ENCODE results near the gene ALKAL2. TPM values are rescaled to one million over a fixed set of nuclear protein-coding genes. Genes with fewer than 3 reads are reported as not detected.

The ALKAL2 gene
- total RNA-seq, 1 donor from 2014 or later: not detected

GRCh38 chr2:269356-270030 is 18.4 kb downstream of the ALKAL2 start:
- DNase-seq: peak; percentile 10

DNA sequence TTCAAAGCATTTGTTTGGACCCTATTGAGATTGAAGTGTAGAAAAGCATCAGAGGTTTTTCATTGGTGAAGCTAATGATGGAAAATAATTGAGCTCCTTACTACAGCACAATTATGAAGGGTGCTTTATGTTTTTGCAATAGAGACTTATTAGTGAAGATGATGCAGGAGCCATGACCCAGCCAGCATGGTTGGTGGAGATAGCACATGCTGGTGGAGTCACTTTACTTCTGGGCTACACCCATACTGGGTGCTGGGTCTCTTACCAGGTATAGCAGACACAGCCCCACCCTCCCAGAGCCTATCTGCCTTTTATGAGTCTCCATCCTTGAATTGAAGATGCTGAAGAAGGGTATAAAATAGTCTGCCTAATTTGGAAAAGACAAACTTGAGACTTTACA is 19.6 kb downstream of the ALKAL2 start:
- no peak for DNase-seq

DNA sequence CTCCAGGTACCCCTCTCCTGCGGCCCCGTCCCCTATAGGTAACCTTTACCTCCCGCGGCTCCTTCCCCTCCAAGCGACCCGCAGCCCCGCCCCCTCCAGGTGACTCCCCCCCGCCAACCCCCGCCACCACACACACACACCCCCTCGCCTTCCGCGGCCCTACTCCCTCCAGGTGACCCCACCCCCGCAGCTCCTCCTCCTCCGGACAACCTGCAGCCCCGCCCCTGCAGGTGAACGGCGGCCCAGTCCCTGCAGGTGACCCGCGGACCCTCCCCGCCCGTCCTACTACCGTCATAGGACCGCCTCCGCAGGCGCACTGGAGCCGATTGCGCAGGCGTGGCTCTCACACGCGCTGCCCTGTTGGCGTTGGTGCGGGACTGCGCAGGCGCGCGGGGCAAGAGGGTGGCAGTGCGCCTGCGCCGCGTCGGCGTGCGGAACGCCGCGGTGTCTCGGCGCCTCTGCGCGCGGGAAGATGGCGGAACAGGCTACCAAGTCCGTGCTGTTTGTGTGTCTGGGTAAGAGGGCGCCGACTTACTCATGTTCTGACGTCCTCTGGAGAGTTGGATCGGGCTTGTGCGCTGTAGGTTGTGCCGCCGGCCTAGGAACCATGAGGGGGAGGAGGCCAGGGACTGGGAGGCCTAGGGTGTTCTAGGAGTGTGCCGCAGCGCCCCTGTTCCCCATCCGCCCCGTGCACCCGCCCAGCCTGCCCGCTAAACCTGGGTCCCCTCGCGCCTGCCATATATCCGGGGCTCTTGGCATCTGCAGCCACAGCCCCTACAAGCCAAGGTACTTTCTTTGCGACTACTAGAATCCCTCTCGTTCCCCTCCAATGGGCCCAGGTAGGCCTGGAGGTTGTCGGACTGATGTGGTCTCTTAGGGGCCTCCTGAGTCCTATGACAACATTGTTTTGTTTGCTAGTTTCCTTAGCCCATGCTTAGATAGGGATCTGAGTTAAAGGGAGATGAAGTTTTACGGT is 23.1 kb downstream of the ALKAL2 start, which contains the start of gene ACP1:
TSS of gene ACP1 (plus strand) at position 455 of the 976 bp plus-strand sequence. CDS start at position 473, 18 bp downstream.
- DNase-seq: peak; percentile 98

DNA sequence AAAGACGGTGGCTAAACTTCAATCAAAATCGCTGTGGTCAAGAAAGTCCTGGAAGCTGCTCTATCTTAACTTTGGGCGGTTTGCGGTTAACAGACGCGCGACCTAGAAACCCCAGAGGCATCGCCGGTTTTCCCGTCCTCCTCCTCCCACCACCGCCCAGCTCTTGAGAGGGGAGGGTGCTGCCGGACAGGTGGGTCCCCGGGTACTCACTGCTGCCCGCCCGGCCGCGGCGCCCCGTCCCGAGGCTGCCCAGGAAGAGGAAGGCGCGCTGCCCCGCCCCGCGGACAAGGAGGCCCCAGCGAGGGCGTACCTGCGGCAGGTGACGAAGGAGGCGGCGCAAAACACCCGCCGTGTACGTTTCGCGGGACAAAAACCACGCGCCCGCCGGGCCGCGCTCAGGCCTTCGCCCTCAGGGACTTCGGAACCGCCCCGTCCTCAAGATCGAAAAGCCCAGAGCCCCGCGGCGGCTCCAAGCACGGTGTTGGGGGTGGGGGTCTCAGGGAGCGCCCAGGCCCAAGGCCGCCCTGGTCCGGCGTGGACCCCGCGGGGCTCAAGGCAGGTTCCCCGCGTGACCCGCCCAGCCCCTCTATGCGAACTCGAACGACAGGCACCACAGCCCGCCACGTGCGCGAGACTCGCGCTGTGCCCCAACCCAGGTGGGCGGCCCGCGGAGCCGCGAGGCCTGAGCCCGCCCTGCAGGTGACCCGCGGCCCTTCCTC is 24.0 kb downstream of the ALKAL2 start, which contains the start of gene SH3YL1:
TSS of gene SH3YL1 (minus strand) at position 259 of the 719 bp plus-strand sequence. CDS start at position 211, 48 bp downstream.
- DNase-seq: peak; percentile 14

DNA sequence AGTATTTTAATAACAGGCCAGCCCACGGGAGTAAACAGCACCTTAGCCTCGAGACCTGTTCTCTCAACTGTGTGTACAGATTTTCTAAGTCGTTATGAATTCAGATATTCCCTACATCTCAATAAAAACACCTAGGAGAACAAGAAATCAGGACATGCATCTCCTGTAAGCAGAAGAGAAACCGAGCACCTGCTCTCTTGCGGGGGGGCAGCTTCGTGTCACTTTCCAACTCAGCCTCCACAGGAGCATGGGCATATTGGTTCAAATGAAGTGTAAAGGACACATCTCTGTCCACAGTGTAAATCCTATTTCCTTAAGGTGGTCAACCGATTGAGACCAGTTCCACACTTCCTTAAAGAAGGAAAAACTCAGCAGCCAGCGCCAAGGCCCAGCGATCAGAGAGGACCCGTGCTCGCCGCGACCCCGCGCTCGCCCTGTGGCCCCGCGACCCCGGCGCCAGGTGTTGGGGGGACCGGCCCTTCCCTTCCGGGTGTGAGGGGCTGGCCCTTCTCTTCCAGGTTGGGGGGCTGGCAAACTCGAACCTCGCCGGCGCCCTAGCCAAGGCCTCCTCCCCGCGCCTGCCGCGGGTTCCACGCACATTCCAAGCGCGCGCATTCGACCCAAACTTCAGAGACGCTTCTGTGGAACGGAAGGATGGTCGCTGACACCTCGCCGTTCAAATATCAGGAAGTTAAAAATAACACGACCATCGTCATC is 24.7 kb downstream of the ALKAL2 start:
- DNase-seq: no peak

- no peak for DNase-seq
These were observed 25.8 kb downstream of the ALKAL2 start for GRCh38 chr2:262117-262516.

DNA sequence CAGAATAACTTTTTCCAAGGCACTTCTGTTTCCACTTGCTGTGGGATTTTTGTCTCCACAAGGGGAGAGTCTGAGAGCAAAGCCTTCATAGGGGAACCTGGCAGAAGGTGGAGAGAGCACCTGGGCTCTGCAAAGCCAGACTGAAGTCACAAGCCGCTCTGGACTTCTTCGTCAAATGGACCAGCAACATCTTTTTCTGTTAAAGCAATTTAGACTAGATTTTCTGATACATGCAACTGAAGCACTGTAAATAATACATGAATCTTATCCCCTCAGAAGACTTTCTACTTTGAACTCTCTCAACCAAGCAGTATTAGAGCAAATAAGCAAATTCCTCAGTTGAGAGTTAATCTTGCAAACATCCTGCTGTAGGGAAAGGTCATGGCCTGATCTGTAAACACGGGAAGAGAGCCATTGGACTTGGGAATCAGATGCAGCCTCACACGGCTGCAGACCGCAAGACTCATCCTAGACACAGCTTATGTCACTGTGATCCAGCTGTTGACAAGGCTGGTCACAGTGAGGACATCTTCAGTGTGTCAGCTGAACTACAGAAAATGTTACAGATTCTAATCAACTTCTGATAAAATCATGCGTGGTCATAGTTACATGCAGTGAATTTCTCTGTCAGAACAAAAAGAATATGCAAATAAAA is 27.3 kb downstream of the ALKAL2 start:
- DNase-seq: no peak

- DNase-seq: no peak
These were observed 28.0 kb downstream of the ALKAL2 start for GRCh38 chr2:259789-260331.

DNA sequence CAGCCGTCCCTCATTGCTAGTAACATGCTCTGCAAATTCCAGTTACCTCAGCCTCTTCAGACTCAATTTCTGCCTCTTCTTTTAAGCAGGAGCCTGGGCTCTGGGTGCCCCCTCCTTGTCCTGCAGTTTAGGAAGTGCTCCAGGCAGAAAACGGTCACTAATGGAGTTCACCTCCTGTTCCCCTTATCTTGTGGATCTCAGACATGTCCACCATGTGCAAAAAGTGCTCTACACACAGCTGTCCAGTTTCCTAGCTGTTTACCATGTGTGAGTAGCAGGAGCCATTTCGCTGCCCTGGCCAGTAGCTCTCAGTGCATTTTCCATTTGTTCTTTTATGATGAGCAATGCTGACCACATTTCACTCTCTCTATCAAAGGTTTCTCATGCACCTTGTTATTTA is 29.0 kb downstream of the ALKAL2 start:
- no peak for DNase-seq

DNA sequence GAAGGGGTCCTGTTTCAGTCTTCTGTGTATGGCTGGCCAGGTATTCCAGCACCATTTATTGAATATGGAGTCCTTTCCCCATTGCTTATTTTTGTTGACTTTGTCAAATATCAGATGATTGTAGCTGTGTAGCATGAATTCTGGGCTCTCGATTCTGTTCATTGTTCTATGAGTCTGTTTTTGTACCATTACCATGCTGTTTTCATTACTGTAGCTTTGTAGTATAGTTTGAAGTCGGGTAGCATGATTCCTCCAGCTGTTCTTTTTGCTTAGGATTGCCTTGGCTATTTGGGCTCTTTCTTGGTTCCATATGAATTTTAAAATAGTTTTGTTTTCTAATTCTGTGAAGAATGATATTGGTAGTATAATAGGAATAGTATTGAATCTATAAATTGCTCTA is 30.0 kb downstream of the ALKAL2 start:
- no peak for DNase-seq

- DNase-seq: no peak
These were observed 30.5 kb downstream of the ALKAL2 start for GRCh38 chr2:257429-257828.

GRCh38 chr2:256094-256493 is 31.8 kb downstream of the ALKAL2 start:
- no peak for DNase-seq

DNA sequence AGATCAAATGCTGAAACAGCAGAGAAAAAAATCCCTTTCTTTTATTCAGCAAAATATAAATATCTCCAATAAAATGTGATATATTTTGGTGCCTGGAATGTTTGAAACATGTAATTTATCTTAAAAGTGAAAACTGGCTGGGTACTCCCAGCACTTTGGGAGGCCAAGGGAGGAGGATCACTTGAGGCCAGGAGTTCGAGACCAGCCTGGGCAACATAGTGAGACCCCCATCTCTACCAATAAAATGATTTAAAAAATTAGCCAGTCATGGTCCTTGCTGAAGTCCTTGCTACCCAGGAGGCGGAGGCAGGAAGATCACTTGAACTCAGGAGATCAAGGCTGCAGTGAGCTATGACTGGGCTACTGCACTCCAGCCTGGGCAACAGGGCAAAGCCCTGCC is 32.7 kb downstream of the ALKAL2 start:
- no peak for DNase-seq

GRCh38 chr2:254241-254640 is 33.6 kb downstream of the ALKAL2 start:
- no peak for DNase-seq

DNA sequence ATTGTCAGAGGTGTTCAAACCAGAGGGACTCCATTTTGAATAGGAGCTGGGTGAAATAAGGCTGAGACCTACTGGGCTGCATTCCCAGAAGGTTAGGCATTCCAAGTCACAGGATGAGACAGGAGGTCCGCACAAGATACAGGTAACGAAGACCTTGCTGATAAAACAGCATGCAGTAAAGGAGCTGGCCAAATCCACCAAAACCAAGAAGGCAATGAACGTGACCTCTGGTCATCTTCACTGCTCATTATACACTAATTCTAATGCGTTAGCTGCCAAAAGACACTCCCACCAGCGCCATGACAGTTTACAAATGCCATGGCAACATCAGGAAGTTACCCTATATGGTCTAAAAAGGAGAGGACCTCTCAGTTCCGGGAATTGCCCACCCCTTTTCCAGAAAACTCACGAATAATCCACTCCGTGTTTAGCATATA is 34.7 kb downstream of the ALKAL2 start:
- DNase-seq: no peak

DNA sequence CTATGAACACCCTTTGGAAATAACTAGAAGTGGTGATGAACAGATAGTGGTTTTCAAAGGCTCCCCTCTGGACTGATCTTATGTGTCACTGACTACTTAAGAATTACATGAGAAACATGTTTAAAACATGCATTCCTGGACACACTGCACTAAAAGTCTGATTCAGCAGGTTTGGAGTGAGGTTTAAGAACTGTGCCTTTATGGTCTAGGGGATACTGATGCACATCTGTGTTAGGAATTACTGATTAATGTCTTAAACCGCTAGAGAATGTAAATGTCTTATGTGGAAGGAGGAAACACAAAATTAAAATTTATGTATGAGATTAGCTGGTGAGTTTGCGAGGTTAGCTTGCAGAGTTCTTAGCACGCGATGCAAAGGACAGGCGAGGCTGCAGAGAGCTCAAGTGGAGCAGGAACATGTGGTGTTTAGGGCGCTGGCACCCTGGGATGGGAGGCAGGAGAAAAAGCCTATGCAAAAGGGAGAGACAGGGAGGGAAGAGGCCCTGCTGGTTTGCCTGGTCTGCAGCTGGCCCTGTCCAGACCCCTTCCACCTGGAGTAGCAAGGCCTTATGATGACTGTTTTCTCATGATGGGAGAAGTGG is 35.8 kb downstream of the ALKAL2 start:
- DNase-seq: no peak

DNA sequence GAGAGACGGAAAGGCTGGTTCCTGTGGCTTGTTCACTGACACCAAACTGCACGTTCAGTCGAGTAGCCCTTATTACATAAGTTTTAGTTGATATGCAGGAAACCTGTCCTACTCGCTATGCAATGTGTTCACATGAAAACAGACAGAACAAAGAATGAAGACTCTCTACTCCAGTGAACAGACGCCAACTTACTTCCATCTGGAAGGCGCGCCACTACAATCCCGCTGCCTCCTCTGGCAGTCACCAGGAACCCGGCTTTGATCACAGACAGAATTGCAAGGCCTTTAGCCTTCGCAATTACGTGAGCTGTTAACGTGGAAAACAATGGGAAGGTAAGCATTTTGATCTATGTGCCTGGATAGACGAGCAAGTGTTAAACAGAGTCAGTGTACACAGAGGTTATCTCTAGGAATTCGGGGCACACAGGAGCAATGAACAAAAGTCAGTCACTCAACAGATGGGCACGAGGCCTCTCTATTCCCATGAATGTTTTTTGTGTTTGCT is 38.3 kb downstream of the ALKAL2 start:
- no peak for DNase-seq

DNA sequence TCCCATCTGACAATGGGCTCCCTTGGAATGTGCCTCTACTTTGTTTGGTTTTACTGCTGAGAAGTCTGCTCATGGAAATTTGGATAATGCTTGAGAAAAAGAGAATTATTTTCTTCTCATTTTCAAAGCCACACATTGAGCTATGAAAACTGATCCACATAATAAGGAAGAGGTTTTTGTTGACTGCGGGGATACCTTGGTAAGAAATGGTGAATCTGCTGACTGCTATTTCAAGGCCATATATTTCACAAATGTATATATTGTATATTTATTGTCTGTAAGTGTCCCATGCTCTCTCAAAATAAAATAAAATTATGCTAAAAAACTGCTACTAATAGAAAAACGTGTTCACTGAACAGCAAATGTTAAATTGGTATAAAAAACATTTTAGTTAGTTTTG is 39.2 kb downstream of the ALKAL2 start:
- DNase-seq: no peak

DNA sequence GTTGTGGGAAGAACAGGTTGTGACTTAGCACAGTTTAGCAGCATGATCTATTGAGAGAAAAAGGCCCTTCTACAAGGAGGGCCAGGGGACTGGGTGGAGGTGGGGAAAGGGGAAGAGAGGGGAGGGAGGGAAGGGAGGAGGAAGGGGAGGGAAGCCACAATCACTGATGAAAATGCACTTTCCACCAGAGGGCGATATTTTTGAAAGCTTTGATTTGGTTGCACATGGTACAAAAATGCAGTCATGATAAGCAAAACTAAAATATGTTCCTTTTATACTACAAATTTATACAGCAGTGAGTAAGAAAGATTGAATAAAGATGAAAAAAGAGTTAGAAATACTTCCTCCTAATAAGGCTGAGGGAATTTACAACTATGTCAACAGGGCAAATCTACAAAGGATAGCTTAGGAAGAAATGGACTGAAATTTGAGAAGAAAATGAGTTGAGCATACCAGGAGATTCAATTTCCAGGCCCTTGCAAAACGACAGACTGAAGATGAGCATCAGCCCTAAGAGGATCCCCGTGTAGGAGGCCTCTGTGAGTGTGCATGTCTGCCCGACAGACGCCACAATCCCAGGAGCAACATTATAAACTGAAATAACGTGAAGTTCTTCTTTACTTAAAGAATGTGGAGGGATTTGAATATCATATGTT is 41.3 kb downstream of the ALKAL2 start:
- peak; percentile 72 for DNase-seq

DNA sequence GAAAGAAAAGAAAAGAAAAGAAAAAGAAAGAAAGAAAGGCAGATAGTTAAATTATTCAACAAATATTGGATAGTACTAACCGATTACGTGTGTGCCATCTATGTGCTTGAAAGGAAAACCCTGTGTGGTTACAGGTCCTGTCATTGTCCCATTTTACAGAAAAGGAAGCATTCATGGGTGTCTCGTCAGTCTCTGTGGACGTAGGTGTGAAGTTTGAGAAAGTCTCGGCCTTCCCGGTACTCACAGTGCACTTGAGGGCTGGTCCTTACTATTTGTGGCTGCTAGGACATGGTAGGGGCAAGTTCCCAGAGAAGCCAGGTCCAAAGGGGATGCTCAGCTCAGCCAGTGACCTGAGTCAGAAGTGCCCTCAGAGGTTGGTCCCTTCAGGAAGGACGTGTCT is 43.3 kb downstream of the ALKAL2 start:
- DNase-seq: no peak

All from dermis blood vessel endothelial cell (primary cell).